Measurements from ENCODE around the gene IBTK. TPM values are rescaled to one million over a fixed set of nuclear protein-coding genes. Genes with fewer than 3 reads are reported as not detected.

The IBTK gene
- total RNA-seq, 1 donor from 2014 or later, result 92.9 TPM

GRCh38 chr6:82144007-82144851, 103.3 kb downstream of the IBTK start:
- no peaks in the 10 kb centered on the region for H3K27me3 ChIP-seq (ENCODE audit: control insufficient read depth, insufficient read depth, low read length)
- no peak for TF ChIP-seq CTCF (IDR thresholded peaks at IDR 0.05; ENCODE audit: insufficient read depth, low read length, severe bottlenecking)
- no peak overlapping the region for H3K4me3 ChIP-seq (ENCODE audit: low read depth, low read length)
- peak; percentile 88 for FAIRE-seq
- peak; percentile 98 for DNase-seq (ENCODE audit: low read depth)
- H3K36me3 ChIP-seq (ENCODE audit: control insufficient read depth, insufficient read depth, low read length), result no peaks in the 10 kb centered on the region

DNA sequence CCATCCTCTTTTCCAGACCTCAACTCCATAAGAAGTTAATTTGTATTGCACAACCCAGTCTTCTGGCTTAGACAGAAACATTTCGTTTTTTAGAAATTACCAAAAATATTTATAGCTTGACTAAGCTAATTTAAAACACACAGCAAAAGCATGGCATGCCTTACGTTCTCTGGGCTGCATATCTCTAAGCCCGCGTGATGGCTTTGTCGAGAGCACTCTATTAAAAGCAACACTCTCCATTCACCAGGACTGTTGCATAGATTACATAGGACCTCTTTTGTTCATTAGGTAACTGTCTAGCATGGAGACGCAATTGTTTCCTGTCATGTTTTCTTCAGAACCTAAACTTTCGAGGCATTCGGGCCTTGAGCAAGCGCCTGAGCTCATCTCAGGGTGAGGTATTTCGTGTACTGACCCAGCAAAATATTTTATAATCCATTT, 104.5 kb downstream of the IBTK start:
- DNase-seq (ENCODE audit: low read depth) (no peak), FAIRE-seq (no peak)
- H3K36me3 ChIP-seq (ENCODE audit: control insufficient read depth, insufficient read depth, low read length), result no peaks in the 10 kb centered on the region
- no peak overlapping the region for H3K4me3 ChIP-seq (ENCODE audit: low read depth, low read length)
- H3K27me3 ChIP-seq (ENCODE audit: control insufficient read depth, insufficient read depth, low read length), result no peaks in the 10 kb centered on the region
- TF ChIP-seq CTCF (IDR thresholded peaks at IDR 0.05; ENCODE audit: insufficient read depth, low read length, severe bottlenecking), result no peak

DNA sequence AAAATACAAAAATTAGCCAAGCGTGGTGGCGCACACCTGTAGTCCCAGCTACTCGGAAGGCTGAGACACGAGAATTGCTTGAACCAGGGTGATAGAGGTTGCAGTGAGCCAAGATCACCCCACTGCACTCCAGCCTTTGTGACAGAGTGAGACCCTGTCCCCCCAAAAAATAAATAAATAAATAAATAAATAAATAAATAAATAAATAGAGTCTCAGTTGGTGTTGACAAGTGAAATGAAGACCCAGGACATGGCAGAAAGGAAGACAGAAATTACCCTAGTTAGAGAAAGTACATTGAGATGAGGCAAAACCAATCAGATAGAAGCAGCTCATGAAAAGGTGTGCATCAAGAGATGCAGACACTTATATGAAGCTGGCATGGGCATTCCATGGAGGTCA, 105.0 kb downstream of the IBTK start:
- TF ChIP-seq CTCF (IDR thresholded peaks at IDR 0.05; ENCODE audit: insufficient read depth, low read length, severe bottlenecking), result no peak
- Histone ChIP-seq H3K36me3 (ENCODE audit: control insufficient read depth, insufficient read depth, low read length) (no peaks in the 10 kb centered on the region), H3K27me3 (ENCODE audit: control insufficient read depth, insufficient read depth, low read length) (no peaks in the 10 kb centered on the region), H3K4me3 (ENCODE audit: low read depth, low read length) (no peak overlapping the region)
- DNase-seq (ENCODE audit: low read depth) (no peak), FAIRE-seq (no peak)

DNA sequence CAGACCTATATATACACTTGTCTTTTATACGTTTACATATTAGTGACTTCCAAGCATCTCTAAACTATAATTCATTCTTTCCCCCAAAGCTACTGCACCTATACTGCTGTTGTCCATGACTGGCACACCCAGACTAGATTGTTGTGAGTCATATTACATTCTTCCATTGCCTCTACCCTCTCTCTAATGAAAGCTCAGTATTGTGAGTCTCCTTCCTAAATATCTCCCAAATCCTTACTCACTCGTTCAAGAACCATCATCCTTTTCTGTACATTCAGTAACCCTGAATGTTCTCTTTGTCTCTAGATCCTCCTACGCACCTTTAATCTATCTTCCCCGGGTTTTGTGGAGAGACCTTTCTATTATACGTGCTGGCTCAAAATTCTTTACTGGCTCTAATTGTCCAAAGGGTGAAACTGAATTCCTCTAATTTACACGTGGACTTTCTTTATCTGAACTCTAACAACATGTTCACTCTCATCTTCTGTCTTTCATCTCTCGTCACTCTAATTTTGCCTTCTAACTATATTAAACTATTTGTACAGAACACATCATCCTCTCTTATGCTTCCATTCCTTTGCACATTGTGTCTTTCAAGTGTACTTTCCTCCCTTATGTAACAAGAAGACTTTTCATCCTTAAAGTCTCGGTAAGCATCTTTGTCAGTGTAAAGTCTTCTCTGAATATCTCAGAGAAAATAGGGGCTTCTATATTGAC, 109.3 kb downstream of the IBTK start:
- DNase-seq (ENCODE audit: low read depth) (peak; percentile 18), FAIRE-seq (no peak)
- no peak for TF ChIP-seq CTCF (IDR thresholded peaks at IDR 0.05; ENCODE audit: insufficient read depth, low read length, severe bottlenecking)
- Histone ChIP-seq H3K27me3 (ENCODE audit: control insufficient read depth, insufficient read depth, low read length) (no peaks in the 10 kb centered on the region), H3K4me3 (ENCODE audit: low read depth, low read length) (no peak overlapping the region), H3K36me3 (ENCODE audit: control insufficient read depth, insufficient read depth, low read length) (no peaks in the 10 kb centered on the region)

- Histone ChIP-seq H3K27me3 (ENCODE audit: control insufficient read depth, insufficient read depth, low read length) (no peaks in the 10 kb centered on the region), H3K36me3 (ENCODE audit: control insufficient read depth, insufficient read depth, low read length) (no peaks in the 10 kb centered on the region), H3K4me3 (ENCODE audit: low read depth, low read length) (no peak overlapping the region)
- FAIRE-seq (no peak), DNase-seq (ENCODE audit: low read depth) (no peak)
- no peak for TF ChIP-seq CTCF (IDR thresholded peaks at IDR 0.05; ENCODE audit: insufficient read depth, low read length, severe bottlenecking)
Observed at GRCh38 chr6:82131441-82131840, 116.1 kb downstream of the IBTK start.
